GM23338 (cell line): ENCODE data around the gene OR5B17.

Experiments used
- CREB1 ChIP-seq: fragments of 250-450 bp; sonication (Bioruptor Pico); IDR thresholded peaks from 2 replicates; pipeline ENCODE4 v1.5.0; 2020; ENCODE audit warnings: low read depth, mild to moderate bottlenecking, moderate library complexity
- CTCF ChIP-seq, 2 experiments: fragments of 200-600 bp in 1 of 2; sonication (generic) in 1 of 2; conservative IDR thresholded peaks; 2 replicates each; pipeline versions ENCODE4 v1.5.1 to v1.6.1; 2016 to 2017; ENCODE audit warnings: antibody characterized with exemption in 2 of 2, low read depth in 2 of 2, mild to moderate bottlenecking in 2 of 2, moderate library complexity in 1 of 2
- EZH2 ChIP-seq: fragments of 200-600 bp; sonication (generic); IDR thresholded peaks from one replicate; pipeline ENCODE4 v1.8.0; 2017; ENCODE audit warnings: antibody characterized with exemption, mild to moderate bottlenecking, low read depth; ENCODE audit not compliant: unreplicated experiment
- EZH2phosphoT487 ChIP-seq: fragments of 200-600 bp; sonication (generic); IDR thresholded peaks from one replicate; pipeline ENCODE4 v1.8.1; 2018; ENCODE audit warnings: antibody characterized with exemption; ENCODE audit not compliant: unreplicated experiment
- JUNB ChIP-seq: IDR thresholded peaks from one replicate; pipeline ENCODE4 v1.6.1; 2016; ENCODE audit warnings: antibody characterized with exemption; ENCODE audit not compliant: unreplicated experiment
- POLR2AphosphoS5 ChIP-seq: IDR thresholded peaks from 2 replicates; pipeline ENCODE4 v1.6.1; 2016; ENCODE audit warnings: antibody characterized with exemption, low read depth
- STAT1 ChIP-seq: IDR thresholded peaks from one replicate; pipeline ENCODE4 v1.6.1; 2016; ENCODE audit warnings: antibody characterized with exemption; ENCODE audit not compliant: unreplicated experiment
- TF ChIP-seq, protein P1 (sequence below): IDR thresholded peaks from one replicate; pipeline ENCODE4 v1.6.1; 2018; ENCODE audit warnings: antibody characterized with exemption; ENCODE audit not compliant: unreplicated experiment

DNA sequence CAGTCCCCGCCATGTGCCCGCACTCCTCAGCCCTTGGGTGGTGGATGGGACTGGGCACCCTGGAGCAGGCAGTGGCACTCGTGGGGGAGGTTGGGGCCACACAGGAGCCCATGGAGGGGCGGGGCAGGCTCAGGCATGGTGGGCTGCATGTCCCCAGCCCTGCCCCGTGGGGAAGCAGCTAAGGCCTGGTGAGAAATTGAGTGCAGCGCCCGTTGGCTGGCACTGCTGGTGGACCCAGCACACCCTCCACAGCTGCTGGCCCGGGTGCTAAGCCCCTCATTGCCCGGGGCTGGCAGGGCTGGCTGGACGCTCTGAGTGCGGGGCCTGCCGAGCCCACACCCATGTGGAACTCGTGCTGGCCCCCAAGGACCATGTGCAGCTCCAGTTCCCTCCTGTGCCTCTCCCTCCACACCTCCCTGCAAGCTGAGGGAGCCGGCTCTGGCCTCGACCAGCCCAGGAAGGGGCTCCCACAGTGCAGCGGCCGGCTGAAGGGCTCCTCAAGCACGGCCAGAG, 31.7 kb upstream of the OR5B17 start:
- TF ChIP-seq CTCF (conservative IDR thresholded peaks at IDR 0.05; ENCODE audit: low read depth in 2 of 2) (no peak), EZH2phosphoT487 (no peak), STAT1 (no peak), POLR2AphosphoS5 (no peak), JUNB (no peak), EZH2 (no peak), CREB1 (CRISPR knock-in tag) (no peak)
- TF ChIP-seq, protein P1, sequence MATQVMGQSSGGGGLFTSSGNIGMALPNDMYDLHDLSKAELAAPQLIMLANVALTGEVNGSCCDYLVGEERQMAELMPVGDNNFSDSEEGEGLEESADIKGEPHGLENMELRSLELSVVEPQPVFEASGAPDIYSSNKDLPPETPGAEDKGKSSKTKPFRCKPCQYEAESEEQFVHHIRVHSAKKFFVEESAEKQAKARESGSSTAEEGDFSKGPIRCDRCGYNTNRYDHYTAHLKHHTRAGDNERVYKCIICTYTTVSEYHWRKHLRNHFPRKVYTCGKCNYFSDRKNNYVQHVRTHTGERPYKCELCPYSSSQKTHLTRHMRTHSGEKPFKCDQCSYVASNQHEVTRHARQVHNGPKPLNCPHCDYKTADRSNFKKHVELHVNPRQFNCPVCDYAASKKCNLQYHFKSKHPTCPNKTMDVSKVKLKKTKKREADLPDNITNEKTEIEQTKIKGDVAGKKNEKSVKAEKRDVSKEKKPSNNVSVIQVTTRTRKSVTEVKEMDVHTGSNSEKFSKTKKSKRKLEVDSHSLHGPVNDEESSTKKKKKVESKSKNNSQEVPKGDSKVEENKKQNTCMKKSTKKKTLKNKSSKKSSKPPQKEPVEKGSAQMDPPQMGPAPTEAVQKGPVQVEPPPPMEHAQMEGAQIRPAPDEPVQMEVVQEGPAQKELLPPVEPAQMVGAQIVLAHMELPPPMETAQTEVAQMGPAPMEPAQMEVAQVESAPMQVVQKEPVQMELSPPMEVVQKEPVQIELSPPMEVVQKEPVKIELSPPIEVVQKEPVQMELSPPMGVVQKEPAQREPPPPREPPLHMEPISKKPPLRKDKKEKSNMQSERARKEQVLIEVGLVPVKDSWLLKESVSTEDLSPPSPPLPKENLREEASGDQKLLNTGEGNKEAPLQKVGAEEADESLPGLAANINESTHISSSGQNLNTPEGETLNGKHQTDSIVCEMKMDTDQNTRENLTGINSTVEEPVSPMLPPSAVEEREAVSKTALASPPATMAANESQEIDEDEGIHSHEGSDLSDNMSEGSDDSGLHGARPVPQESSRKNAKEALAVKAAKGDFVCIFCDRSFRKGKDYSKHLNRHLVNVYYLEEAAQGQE: no peak
